Endothelial cell of umbilical vein (primary cell): Measurements from ENCODE around the gene BICD2. TPM values are rescaled to one million over a fixed set of nuclear protein-coding genes. Genes with fewer than 3 reads are reported as not detected.

ENCODE experiments used
- BruUV-seq: library from RNA; stranded (reverse); fragments of 400-500 nt; replicated peaks from 2 replicates; lab custom pipeline; 2021; lab: Mats Ljungman, UMichigan
- CTCF ChIA-PET: fragments of 300-600, 350-600 bp; sonication (Branson Sonifier 250); formaldehyde crosslinking; loops from one replicate; lab custom pipeline; 2021; ENCODE audit warnings: antibody characterized with exemption, inconsistent platforms; lab: Charles Lee
- POLR2A ChIA-PET: fragments of 300-600, 350-600 bp; sonication (Branson Sonifier 250); formaldehyde crosslinking; loops from one replicate; lab custom pipeline; 2021; ENCODE audit warnings: antibody characterized with exemption, inconsistent platforms; lab: Charles Lee
- DNase-seq: peaks from one replicate; pipeline ENCODE4 v3.0.0-alpha.2; 2011; ENCODE audit warnings: low read depth, low spot score
- FAIRE-seq: peaks from 2 replicates; lab custom pipeline; 2011; peaks lifted over from hg19 to GRCh38; lab: Jason Lieb, UNC
- H2AFZ ChIP-seq: 2 replicates; pipeline ENCODE4 v1.6.0; 2012; ENCODE audit warnings: low read depth, low read length, control low read depth, inconsistent platforms
- H3K27ac ChIP-seq: 2 replicates; pipeline ENCODE4 v1.5.1; 2011; ENCODE audit warnings: low read depth, mild to moderate bottlenecking, control low read depth, low read length, moderate library complexity; ENCODE audit not compliant: insufficient read depth
- H3K27me3 ChIP-seq, 2 experiments: 2 replicates each; pipeline versions ENCODE4 v1.6.0 to v1.6.1; 2011; ENCODE audit warnings: low read length in 2 of 2, mixed read lengths in 1 of 2; ENCODE audit not compliant: control insufficient read depth in 2 of 2, insufficient read depth in 2 of 2
- H3K36me3 ChIP-seq, 2 experiments: 2 replicates in 1 of 2; 3 replicates in 1 of 2; pipeline ENCODE4 v1.5.1; 2011; ENCODE audit warnings: low read length in 2 of 2, mild to moderate bottlenecking in 1 of 2, moderate library complexity in 1 of 2; ENCODE audit not compliant: control insufficient read depth in 2 of 2, insufficient read depth in 2 of 2; ENCODE audit errors: extremely low read depth in 1 of 2
- H3K4me1 ChIP-seq: 3 replicates; pipeline ENCODE4 v1.5.1; 2011; ENCODE audit warnings: mild to moderate bottlenecking, low read length; ENCODE audit not compliant: control insufficient read depth, insufficient read depth; ENCODE audit errors: extremely low read depth
- H3K4me2 ChIP-seq: 2 replicates; pipeline ENCODE4 v1.6.1; 2011; ENCODE audit warnings: low read length, control low read depth, mixed read lengths; ENCODE audit not compliant: insufficient read depth
- H3K4me3 ChIP-seq, 3 experiments: fragments of 200-600 bp in 1 of 3; sonication (generic), shearing (Covaris generic) in 1 of 3; replicated peaks in 1 of 3; 2 replicates each; pipeline ENCODE4 v1.5.1; 2011 to 2016; ENCODE audit warnings: control low read depth in 3 of 3, low read length in 3 of 3, mild to moderate bottlenecking in 2 of 3, inconsistent platforms in 1 of 3, low read depth in 1 of 3, moderate library complexity in 1 of 3; ENCODE audit not compliant: insufficient read depth in 1 of 3
- H3K79me2 ChIP-seq: 2 replicates; pipeline ENCODE4 v1.6.0; 2012; ENCODE audit warnings: low read length, inconsistent platforms; ENCODE audit not compliant: control insufficient read depth, insufficient read depth
- H3K9ac ChIP-seq: replicated peaks from 2 replicates; pipeline ENCODE3; 2011; ENCODE audit warnings: low read length, control low read depth; ENCODE audit not compliant: insufficient read depth; ENCODE audit errors: extremely low read depth
- H3K9me1 ChIP-seq: replicated peaks from 3 replicates; pipeline ENCODE4 v1.6.0; 2011; ENCODE audit warnings: mild to moderate bottlenecking, low read length; ENCODE audit not compliant: control insufficient read depth, insufficient read depth; ENCODE audit errors: extremely low read depth
- H3K9me3 ChIP-seq: replicated peaks from 2 replicates; pipeline ENCODE4 v1.5.1; 2012; ENCODE audit warnings: low read length, inconsistent platforms; ENCODE audit not compliant: control insufficient read depth, insufficient read depth
- H4K20me1 ChIP-seq: replicated peaks from 2 replicates; pipeline ENCODE3; 2011; ENCODE audit warnings: mild to moderate bottlenecking, low read length; ENCODE audit not compliant: control insufficient read depth, insufficient read depth; ENCODE audit errors: extremely low read depth
- GATA2 ChIP-seq: IDR thresholded peaks from 2 replicates; pipeline ENCODE4 v1.7.0; 2011; ENCODE audit warnings: low read depth, mild to moderate bottlenecking, moderate library complexity, mixed read lengths, low read length; ENCODE audit not compliant: insufficient read length, insufficient read depth
- MYC ChIP-seq: IDR thresholded peaks from one replicate; pipeline ENCODE4 v1.6.1; 2011; ENCODE audit warnings: mild to moderate bottlenecking, low read depth, low read length
- POLR2A ChIP-seq: IDR thresholded peaks from 2 replicates; pipeline ENCODE4 v1.6.1; 2012; ENCODE audit warnings: low read depth, mild to moderate bottlenecking, control low read depth, low read length
- POLR2AphosphoS5 ChIP-seq: IDR thresholded peaks from 2 replicates; pipeline ENCODE4 v1.6.1; 2012; ENCODE audit warnings: low read depth, mild to moderate bottlenecking, control low read depth, low read length, moderate library complexity; ENCODE audit not compliant: insufficient read depth
- dilution Hi-C: fragments of 300-500 bp; cut with MboI; formaldehyde crosslinking; loops from one replicate; pipeline ENCODE4 v1.15.0; 2019; ENCODE audit warnings: low sequenced_read_pairs; ENCODE audit not compliant: extremely low pct_ligation_motif_present
- intact Hi-C: fragments of 100-400 bp; cut with micrococcal nuclease; formaldehyde crosslinking; loops from one replicate; pipeline ENCODE4 v1.10.0; 2022
- polyA plus RNA-seq, 4 experiments: library from polyadenylated mRNA; depleted of rRNA in 3 of 4; stranded (reverse) in 3 of 4; unstranded in 1 of 4; fragments of >200 nt; gene quantifications; 2 replicates each; pipeline versions ENCODE4 v1.2.1 to v1.2.3, GENCODE V29; 2011 to 2012; ENCODE audit warnings: missing spikeins in 1 of 4
- total RNA-seq: library from RNA; stranded (reverse); gene quantifications from 2 replicates; pipeline ENCODE4 v1.2.3, GENCODE V29; 2021
- TF ChIP-seq, protein P1 (sequence below): IDR thresholded peaks from 2 replicates; pipeline ENCODE4 v1.6.1; 2011; ENCODE audit not compliant: insufficient read depth, insufficient read length
- TF ChIP-seq, protein P2 (sequence below), 2 donors: IDR thresholded peaks; 1 replicate in 1 of 2; 2 replicates in 1 of 2; pipeline ENCODE4 v1.5.1; 2011; ENCODE audit warnings: low read length in 2 of 2, mild to moderate bottlenecking in 2 of 2, moderate library complexity in 2 of 2, control low read depth in 1 of 2, inconsistent platforms in 1 of 2, low read depth in 1 of 2; ENCODE audit not compliant: insufficient read depth in 1 of 2; ENCODE audit errors: extremely low read depth in 1 of 2

The BICD2 gene
- total and polyA plus RNA-seq, 2 donors (not counting 3 experiments of a cell fraction or from before 2014, with no cell fraction given) = 14.3 to 39.3 TPM

DNA sequence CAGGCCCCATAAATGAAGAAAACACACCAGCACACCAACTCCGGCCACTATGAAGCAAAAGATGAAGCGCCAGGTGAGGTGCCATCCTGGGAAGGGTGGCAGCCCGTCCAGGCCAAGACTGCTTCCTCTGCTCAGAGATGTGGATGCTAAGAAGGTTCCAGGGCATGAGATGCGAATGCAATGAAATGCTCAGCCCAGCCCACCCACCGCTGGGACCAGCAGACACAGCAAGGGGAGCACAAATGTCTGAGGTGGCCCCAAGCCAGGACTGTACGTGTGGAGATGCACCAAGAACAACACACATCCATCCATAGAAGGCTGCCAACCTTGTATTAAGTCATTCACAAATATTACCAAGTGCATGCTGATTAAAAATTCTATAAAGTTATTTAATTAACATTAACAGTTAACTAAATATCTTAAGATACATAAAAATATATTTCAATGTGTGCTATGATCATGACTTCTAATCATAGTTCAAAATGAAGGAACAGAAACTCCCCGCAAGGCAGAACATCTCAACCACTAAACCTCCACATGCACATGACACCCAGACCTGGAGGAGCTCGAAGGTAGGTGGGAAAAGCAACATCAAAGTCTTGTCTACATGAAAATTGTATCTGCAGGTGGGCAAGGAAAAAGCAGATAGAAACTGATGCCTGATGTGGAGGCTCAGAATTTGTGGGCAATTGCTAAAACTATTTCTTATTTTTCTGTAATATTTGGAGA lies 43.7 kb downstream of the BICD2 start:
- no peaks in the 10 kb centered on the region for H3K27me3 ChIP-seq
- H3K9ac ChIP-seq = no peak overlapping the region
- H3K27ac ChIP-seq = no peak overlapping the region
- intact Hi-C loops = no loop called here
- FAIRE-seq (no peak), DNase-seq (no peak)
- H3K9me3 ChIP-seq = no peaks in the 10 kb centered on the region
- H3K4me3 ChIP-seq = no peak overlapping the region
- H3K9me1 ChIP-seq = no peaks in the 10 kb centered on the region
- CTCF ChIA-PET = interaction anchor here (2.0 to 10.3 kb wide), 2 partner anchors 44 to 71 kb away, joined by 8 to 226 read pairs; no protein-coding TSS in a partner anchor
- POLR2A ChIA-PET = no interaction called here
- dilution Hi-C loops = no loop called here
- H3K79me2 ChIP-seq = peaks cover 16% of the 10 kb centered on the region
- H3K4me1 ChIP-seq = no peaks in the 10 kb centered on the region
- TF ChIP-seq, protein P1, sequence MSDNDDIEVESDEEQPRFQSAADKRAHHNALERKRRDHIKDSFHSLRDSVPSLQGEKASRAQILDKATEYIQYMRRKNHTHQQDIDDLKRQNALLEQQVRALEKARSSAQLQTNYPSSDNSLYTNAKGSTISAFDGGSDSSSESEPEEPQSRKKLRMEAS = no peak
- TF ChIP-seq MYC = no peak
- TF ChIP-seq POLR2AphosphoS5 = no peak
- no peak for TF ChIP-seq POLR2A
- TF ChIP-seq GATA2 = no peak
- TF ChIP-seq, protein P2, sequence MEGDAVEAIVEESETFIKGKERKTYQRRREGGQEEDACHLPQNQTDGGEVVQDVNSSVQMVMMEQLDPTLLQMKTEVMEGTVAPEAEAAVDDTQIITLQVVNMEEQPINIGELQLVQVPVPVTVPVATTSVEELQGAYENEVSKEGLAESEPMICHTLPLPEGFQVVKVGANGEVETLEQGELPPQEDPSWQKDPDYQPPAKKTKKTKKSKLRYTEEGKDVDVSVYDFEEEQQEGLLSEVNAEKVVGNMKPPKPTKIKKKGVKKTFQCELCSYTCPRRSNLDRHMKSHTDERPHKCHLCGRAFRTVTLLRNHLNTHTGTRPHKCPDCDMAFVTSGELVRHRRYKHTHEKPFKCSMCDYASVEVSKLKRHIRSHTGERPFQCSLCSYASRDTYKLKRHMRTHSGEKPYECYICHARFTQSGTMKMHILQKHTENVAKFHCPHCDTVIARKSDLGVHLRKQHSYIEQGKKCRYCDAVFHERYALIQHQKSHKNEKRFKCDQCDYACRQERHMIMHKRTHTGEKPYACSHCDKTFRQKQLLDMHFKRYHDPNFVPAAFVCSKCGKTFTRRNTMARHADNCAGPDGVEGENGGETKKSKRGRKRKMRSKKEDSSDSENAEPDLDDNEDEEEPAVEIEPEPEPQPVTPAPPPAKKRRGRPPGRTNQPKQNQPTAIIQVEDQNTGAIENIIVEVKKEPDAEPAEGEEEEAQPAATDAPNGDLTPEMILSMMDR (IDR thresholded peaks at IDR 0.05; ENCODE audit: extremely low read depth in 1 of 2, insufficient read depth in 1 of 2, low read depth in 1 of 2, low read length in 2 of 2) = no peak
- H2AFZ ChIP-seq = no peak overlapping the region
- H3K36me3 ChIP-seq = peaks cover 9 to 41% of the 10 kb centered on the region in 2 experiments
- no peaks in the 10 kb centered on the region for H4K20me1 ChIP-seq
- BruUV-seq = no TSS peak
- no peak overlapping the region for H3K4me2 ChIP-seq
